ENCODE results near the gene KDM3A.

GRCh38 chr2:86521922-86522321 is 80.8 kb downstream of the KDM3A start:
- no peak for TF ChIP-seq E2F6 (IDR thresholded peaks at IDR 0.05)
- no peak for TF ChIP-seq CTCF (IDR thresholded peaks at IDR 0.05; ENCODE audit: control extremely low read depth in 1 of 3, insufficient read depth in 1 of 3, low read depth in 1 of 3, low read length in 3 of 3)
- no peak for TF ChIP-seq JUN (IDR thresholded peaks at IDR 0.05; ENCODE audit: low read depth, low read length)
- no peak for TF ChIP-seq CHD2 (IDR thresholded peaks at IDR 0.05; ENCODE audit: low read length)
- no peak for TF ChIP-seq ASH2L (IDR thresholded peaks at IDR 0.05; ENCODE audit: low read length)
- no peak for TF ChIP-seq BRCA1 (IDR thresholded peaks at IDR 0.05; ENCODE audit: low read depth, low read length)
- TF ChIP-seq POLR2AphosphoS5 (IDR thresholded peaks at IDR 0.05; ENCODE audit: low read depth, low read length): no peak
- TF ChIP-seq POLR2A (IDR thresholded peaks at IDR 0.05; ENCODE audit: control extremely low read depth in 1 of 2, low read depth in 2 of 2, low read length in 2 of 2): no peak
